ENCODE data around the gene GTPBP4. TPM values are rescaled to one million over a fixed set of nuclear protein-coding genes. Genes with fewer than 3 reads are reported as not detected.

GTPBP4 gene
- total and polyA plus RNA-seq, 9 of the 15 experiments (the other 6 are each of a cell fraction or from before 2014, with no cell fraction given), result 79.0 to 155 (median 128) TPM

GRCh38 chr10:1035201-1035600 is 47.0 kb downstream of the GTPBP4 start (continued):
- TF ChIP-seq, protein P1, sequence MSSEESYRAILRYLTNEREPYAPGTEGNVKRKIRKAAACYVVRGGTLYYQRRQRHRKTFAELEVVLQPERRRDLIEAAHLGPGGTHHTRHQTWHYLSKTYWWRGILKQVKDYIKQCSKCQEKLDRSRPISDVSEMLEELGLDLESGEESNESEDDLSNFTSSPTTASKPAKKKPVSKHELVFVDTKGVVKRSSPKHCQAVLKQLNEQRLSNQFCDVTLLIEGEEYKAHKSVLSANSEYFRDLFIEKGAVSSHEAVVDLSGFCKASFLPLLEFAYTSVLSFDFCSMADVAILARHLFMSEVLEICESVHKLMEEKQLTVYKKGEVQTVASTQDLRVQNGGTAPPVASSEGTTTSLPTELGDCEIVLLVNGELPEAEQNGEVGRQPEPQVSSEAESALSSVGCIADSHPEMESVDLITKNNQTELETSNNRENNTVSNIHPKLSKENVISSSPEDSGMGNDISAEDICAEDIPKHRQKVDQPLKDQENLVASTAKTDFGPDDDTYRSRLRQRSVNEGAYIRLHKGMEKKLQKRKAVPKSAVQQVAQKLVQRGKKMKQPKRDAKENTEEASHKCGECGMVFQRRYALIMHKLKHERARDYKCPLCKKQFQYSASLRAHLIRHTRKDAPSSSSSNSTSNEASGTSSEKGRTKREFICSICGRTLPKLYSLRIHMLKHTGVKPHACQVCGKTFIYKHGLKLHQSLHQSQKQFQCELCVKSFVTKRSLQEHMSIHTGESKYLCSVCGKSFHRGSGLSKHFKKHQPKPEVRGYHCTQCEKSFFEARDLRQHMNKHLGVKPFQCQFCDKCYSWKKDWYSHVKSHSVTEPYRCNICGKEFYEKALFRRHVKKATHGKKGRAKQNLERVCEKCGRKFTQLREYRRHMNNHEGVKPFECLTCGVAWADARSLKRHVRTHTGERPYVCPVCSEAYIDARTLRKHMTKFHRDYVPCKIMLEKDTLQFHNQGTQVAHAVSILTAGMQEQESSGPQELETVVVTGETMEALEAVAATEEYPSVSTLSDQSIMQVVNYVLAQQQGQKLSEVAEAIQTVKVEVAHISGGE (CRISPR knock-in tag; IDR thresholded peaks at IDR 0.05), result no peak
- TF ChIP-seq SIN3A (IDR thresholded peaks at IDR 0.05; ENCODE audit: borderline replicate concordance in 2 of 2, control insufficient read depth in 1 of 2, low read depth in 2 of 2, low read length in 2 of 2) (no peak), GATAD2A (IDR thresholded peaks at IDR 0.05) (no peak), MAX (CRISPR knock-in tag; IDR thresholded peaks at IDR 0.05) (no peak), SLC30A9 (CRISPR knock-in tag; IDR thresholded peaks at IDR 0.05) (no peak), ZC3H8 (IDR thresholded peaks at IDR 0.05) (no peak), CHCHD3 (CRISPR knock-in tag; IDR thresholded peaks at IDR 0.05) (no peak), NFATC3 (IDR thresholded peaks at IDR 0.05) (no peak)

Data from K562 (cell line).